ENCODE data around the gene DCTPP1. TPM values are rescaled to one million over a fixed set of nuclear protein-coding genes. Genes with fewer than 3 reads are reported as not detected.

Gene DCTPP1
- total and polyA plus RNA-seq, 9 of the 15 experiments (the other 6 are each of a cell fraction or from before 2014, with no cell fraction given) = 45.0 to 132 (median 80.6) TPM

- TF ChIP-seq ATF6 (CRISPR knock-in tag; IDR thresholded peaks at IDR 0.05) = no peak
- TF ChIP-seq HLTF (IDR thresholded peaks at IDR 0.05) = no peak
- TF ChIP-seq SRF (CRISPR knock-in tag; IDR thresholded peaks at IDR 0.05) = no peak
- TF ChIP-seq UBTF (IDR thresholded peaks at IDR 0.05; ENCODE audit: borderline replicate concordance in 1 of 2, low read depth in 2 of 2, low read length in 2 of 2) = no peak
- TF ChIP-seq ZNF140 (CRISPR knock-in tag; IDR thresholded peaks at IDR 0.05) = no peak
- no peak for TF ChIP-seq ADNP (tag; IDR thresholded peaks at IDR 0.05)
- TF ChIP-seq TCFL5 (CRISPR knock-in tag; conservative IDR thresholded peaks at IDR 0.05) = no peak
- TF ChIP-seq ESRRA (IDR thresholded peaks at IDR 0.05; ENCODE audit: borderline replicate concordance, low read depth) = no peak; the same call in 1 of the 2 replicates
- no peak for TF ChIP-seq TAF15 (IDR thresholded peaks at IDR 0.05; ENCODE audit: low read depth, low read length)
- peak; percentile 92 for TF ChIP-seq ZFX (CRISPR knock-in tag; IDR thresholded peaks at IDR 0.05)
- TF ChIP-seq HMG20B (CRISPR knock-in tag; IDR thresholded peaks at IDR 0.05) = no peak
- no peak for TF ChIP-seq ZNF347 (CRISPR knock-in tag; IDR thresholded peaks at IDR 0.05; ENCODE audit: low read depth)
- no peak for TF ChIP-seq NR3C1 (CRISPR knock-in tag; IDR thresholded peaks at IDR 0.05)
- TF ChIP-seq CCNT2 (IDR thresholded peaks at IDR 0.05; ENCODE audit: borderline replicate concordance, extremely low read depth, insufficient read length, low read depth, low read length) = no peak
- TF ChIP-seq ZNF280B (CRISPR knock-in tag; IDR thresholded peaks at IDR 0.05) = no peak
- no peak for TF ChIP-seq STAT5B (CRISPR knock-in tag; IDR thresholded peaks at IDR 0.05)
- TF ChIP-seq PRMT5 (CRISPR knock-in tag; IDR thresholded peaks at IDR 0.05) = no peak
- no peak for TF ChIP-seq CSDE1 (IDR thresholded peaks at IDR 0.05)
- no peak for TF ChIP-seq CHCHD3 (CRISPR knock-in tag; IDR thresholded peaks at IDR 0.05)
- TF ChIP-seq CXXC5 (CRISPR knock-in tag; IDR thresholded peaks at IDR 0.05) = peak; percentile 23
- TF ChIP-seq BMI1 (IDR thresholded peaks at IDR 0.05; ENCODE audit: low read length) = no peak
- TF ChIP-seq RBM34 (IDR thresholded peaks at IDR 0.05; ENCODE audit: borderline replicate concordance, insufficient read depth, low read length) = no peak
- TF ChIP-seq ZBTB2 (IDR thresholded peaks at IDR 0.05) = no peak
- TF ChIP-seq TRIM24 (IDR thresholded peaks at IDR 0.05) = 0 out of 4 replicates have a peak, but pooled peaks of 1 of the 2 experiments have one; percentile 9
These were observed 669 bp upstream of the DCTPP1 start (continued) for GRCh38 chr16:30430428-30430970.

Data from K562 (cell line).